ENCODE results near the gene GPC3. TPM values are rescaled to one million over a fixed set of nuclear protein-coding genes. Genes with fewer than 3 reads are reported as not detected.

Gene GPC3
- total RNA-seq, 2 experiments from 2014 or later: 0.25 to 0.59 TPM

DNA sequence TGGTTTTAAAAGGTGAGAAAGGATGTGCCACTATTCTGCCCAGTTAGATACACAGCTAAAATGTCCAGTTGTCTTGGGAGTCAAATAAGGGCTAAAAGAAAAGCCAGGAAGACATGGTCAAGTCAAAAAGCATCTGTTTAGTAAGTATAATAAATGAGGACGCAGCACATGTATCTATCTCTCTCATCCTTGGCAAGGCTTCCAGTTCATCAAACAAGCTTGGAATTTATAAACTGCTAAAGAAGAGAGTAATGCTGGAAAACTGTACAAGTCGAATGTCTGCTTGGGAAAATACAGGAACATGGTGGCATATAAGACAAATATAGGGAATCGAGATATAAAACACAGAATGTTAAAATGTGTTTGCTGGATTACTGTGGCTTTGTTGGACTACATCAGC, 106.7 kb downstream of the GPC3 start:
- DNase-seq (no peak), ATAC-seq (ENCODE audit: poor library complexity) (no peak)
- H3K4me1 ChIP-seq (ENCODE audit: insufficient read depth, low read length): no peaks in the 10 kb centered on the region
- Mint-ChIP-seq H3K9me3 (no peaks in the 10 kb centered on the region), H3K4me3 (no peak overlapping the region), H3K27me3 (no peaks in the 10 kb centered on the region), H3K4me1 (ENCODE audit: low read depth) (no peaks in the 10 kb centered on the region), H3K27ac (no peak overlapping the region), H3K36me3 (ENCODE audit: low read depth) (no peaks in the 10 kb centered on the region)
- no peak overlapping the region for H3K4me3 ChIP-seq (ENCODE audit: low read length)
- intact Hi-C loops (cut with DNase I, micrococcal nuclease): no loop called here
- POLR2A ChIA-PET: no interaction called here
- H3K36me3 ChIP-seq (ENCODE audit: insufficient read depth, low read length): no peaks in the 10 kb centered on the region
- no peaks in the 10 kb centered on the region for H3K9me3 ChIP-seq (ENCODE audit: control insufficient read depth in 1 of 2, insufficient read depth in 1 of 2, low read length in 2 of 2)
- TF ChIP-seq, protein P1, sequence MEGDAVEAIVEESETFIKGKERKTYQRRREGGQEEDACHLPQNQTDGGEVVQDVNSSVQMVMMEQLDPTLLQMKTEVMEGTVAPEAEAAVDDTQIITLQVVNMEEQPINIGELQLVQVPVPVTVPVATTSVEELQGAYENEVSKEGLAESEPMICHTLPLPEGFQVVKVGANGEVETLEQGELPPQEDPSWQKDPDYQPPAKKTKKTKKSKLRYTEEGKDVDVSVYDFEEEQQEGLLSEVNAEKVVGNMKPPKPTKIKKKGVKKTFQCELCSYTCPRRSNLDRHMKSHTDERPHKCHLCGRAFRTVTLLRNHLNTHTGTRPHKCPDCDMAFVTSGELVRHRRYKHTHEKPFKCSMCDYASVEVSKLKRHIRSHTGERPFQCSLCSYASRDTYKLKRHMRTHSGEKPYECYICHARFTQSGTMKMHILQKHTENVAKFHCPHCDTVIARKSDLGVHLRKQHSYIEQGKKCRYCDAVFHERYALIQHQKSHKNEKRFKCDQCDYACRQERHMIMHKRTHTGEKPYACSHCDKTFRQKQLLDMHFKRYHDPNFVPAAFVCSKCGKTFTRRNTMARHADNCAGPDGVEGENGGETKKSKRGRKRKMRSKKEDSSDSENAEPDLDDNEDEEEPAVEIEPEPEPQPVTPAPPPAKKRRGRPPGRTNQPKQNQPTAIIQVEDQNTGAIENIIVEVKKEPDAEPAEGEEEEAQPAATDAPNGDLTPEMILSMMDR (IDR thresholded peaks at IDR 0.05): no peak
- no peaks in the 10 kb centered on the region for H3K27me3 ChIP-seq (ENCODE audit: control insufficient read depth in 1 of 2, insufficient read depth in 2 of 2, low read length in 2 of 2)
- H3K27ac ChIP-seq (ENCODE audit: low read depth in 1 of 2, low read length in 2 of 2): no peak overlapping the region
- CTCF ChIA-PET: no interaction called here

DNA sequence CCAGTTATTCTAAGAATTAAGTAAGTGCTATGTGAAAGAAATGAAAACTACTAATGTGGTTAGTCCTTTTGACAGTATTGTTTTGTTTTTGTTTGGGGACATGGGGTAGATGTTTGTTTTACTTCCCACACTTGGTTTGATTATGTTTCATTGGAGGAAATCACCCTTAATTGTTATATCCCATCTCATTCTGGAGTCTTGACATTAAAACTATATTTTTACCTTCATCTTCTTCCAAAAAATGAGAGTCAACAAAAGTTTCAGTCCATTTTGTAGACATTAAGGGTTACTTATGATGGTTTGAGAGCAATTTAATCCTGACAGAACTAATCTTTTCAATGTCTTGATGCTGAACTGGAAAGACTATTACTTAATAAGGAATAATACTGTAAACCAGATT, 108.7 kb downstream of the GPC3 start:
- ATAC-seq (ENCODE audit: poor library complexity) (no peak), DNase-seq (no peak)
- Histone ChIP-seq H3K27me3 (ENCODE audit: control insufficient read depth in 1 of 2, insufficient read depth in 2 of 2, low read length in 2 of 2) (no peaks in the 10 kb centered on the region), H3K4me3 (ENCODE audit: low read length) (no peak overlapping the region), H3K9me3 (ENCODE audit: control insufficient read depth in 1 of 2, insufficient read depth in 1 of 2, low read length in 2 of 2) (no peaks in the 10 kb centered on the region), H3K4me1 (ENCODE audit: insufficient read depth, low read length) (no peaks in the 10 kb centered on the region), H3K36me3 (ENCODE audit: insufficient read depth, low read length) (no peaks in the 10 kb centered on the region), H3K27ac (ENCODE audit: low read depth in 1 of 2, low read length in 2 of 2) (no peak overlapping the region)
- Mint-ChIP-seq H3K27me3 (no peaks in the 10 kb centered on the region), H3K27ac (no peak overlapping the region), H3K4me3 (no peak overlapping the region), H3K4me1 (ENCODE audit: low read depth) (no peaks in the 10 kb centered on the region), H3K36me3 (ENCODE audit: low read depth) (no peaks in the 10 kb centered on the region), H3K9me3 (no peaks in the 10 kb centered on the region)
- ChIA-PET CTCF (no interaction called here), POLR2A (no interaction called here)
- TF ChIP-seq, protein P1 (IDR thresholded peaks at IDR 0.05): no peak
- intact Hi-C loops (cut with DNase I, micrococcal nuclease): no loop called here

DNA sequence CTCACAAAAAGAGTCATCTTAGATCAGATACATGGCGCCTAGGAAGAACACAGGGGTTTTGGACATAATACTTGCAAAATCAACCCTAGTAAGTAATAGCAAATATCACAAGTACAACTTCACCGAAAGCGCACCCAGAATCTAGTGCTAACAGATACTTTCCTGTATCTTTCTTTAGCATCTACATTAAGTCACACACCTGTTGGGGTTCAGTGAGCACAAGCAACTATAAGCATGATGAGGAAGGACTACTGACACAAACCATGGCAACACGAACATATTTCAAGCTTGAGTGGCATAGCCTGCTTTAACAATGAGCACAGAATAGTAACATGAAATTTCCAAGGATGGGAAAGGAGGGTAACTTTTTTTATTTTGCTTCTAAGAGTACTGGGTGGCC, 116.1 kb downstream of the GPC3 start:
- Histone ChIP-seq H3K27me3 (ENCODE audit: control insufficient read depth in 1 of 2, insufficient read depth in 2 of 2, low read length in 2 of 2) (no peaks in the 10 kb centered on the region), H3K4me1 (ENCODE audit: insufficient read depth, low read length) (no peaks in the 10 kb centered on the region), H3K9me3 (ENCODE audit: control insufficient read depth in 1 of 2, insufficient read depth in 1 of 2, low read length in 2 of 2) (no peaks in the 10 kb centered on the region), H3K27ac (ENCODE audit: low read depth in 1 of 2, low read length in 2 of 2) (no peak overlapping the region), H3K4me3 (ENCODE audit: low read length) (no peak overlapping the region), H3K36me3 (ENCODE audit: insufficient read depth, low read length) (no peaks in the 10 kb centered on the region)
- DNase-seq (no peak), ATAC-seq (ENCODE audit: poor library complexity) (no peak)
- intact Hi-C loops (cut with DNase I, micrococcal nuclease): no loop called here
- no peak overlapping the region for H3K4me3 Mint-ChIP-seq
- H3K36me3 Mint-ChIP-seq (ENCODE audit: low read depth): no peaks in the 10 kb centered on the region
- H3K4me1 Mint-ChIP-seq (ENCODE audit: low read depth): no peaks in the 10 kb centered on the region
- ChIA-PET POLR2A (no interaction called here), CTCF (no interaction called here)
- no peak overlapping the region for H3K27ac Mint-ChIP-seq
- H3K9me3 Mint-ChIP-seq: no peaks in the 10 kb centered on the region
- TF ChIP-seq, protein P1 (IDR thresholded peaks at IDR 0.05): no peak
- peaks cover 3% of the 10 kb centered on the region for H3K27me3 Mint-ChIP-seq

Measured in CD4-positive, alpha-beta T cell (primary cell).